KMS-11 (cell line): ENCODE data around the gene NR1I2.

ENCODE experiments used
- H2AFZ ChIP-seq: fragments of 200-600 bp; sonication (generic); 2 replicates; pipeline ENCODE4 v1.6.1; 2016; ENCODE audit warnings: antibody characterized with exemption, mixed run types, low read depth
- H3K27ac ChIP-seq: fragments of 200-600 bp; sonication (generic); 2 replicates; pipeline ENCODE4 v1.6.1; 2016; ENCODE audit warnings: mild to moderate bottlenecking, mixed run types
- H3K27me3 ChIP-seq: fragments of 200-600 bp; sonication (generic); 2 replicates; pipeline ENCODE4 v1.6.1; 2017; ENCODE audit warnings: mild to moderate bottlenecking, low read depth, mixed run types, moderate library complexity; ENCODE audit not compliant: insufficient read depth
- H3K36me3 ChIP-seq: fragments of 200-600 bp; sonication (generic); 2 replicates; pipeline ENCODE4 v1.6.1; 2017; ENCODE audit warnings: mild to moderate bottlenecking, mixed run types; ENCODE audit not compliant: insufficient read depth
- H3K4me1 ChIP-seq: fragments of 200-600 bp; sonication (generic); 2 replicates; pipeline ENCODE4 v1.6.1; 2016; ENCODE audit warnings: mild to moderate bottlenecking, low read depth, mixed run types; ENCODE audit not compliant: poor library complexity, severe bottlenecking
- H3K4me2 ChIP-seq: fragments of 200-600 bp; sonication (generic); 2 replicates; pipeline ENCODE4 v1.7.0; 2016; ENCODE audit warnings: mild to moderate bottlenecking, mixed run types
- H3K4me3 ChIP-seq: fragments of 200-600 bp; sonication (generic); IDR thresholded peaks from 2 replicates; pipeline ENCODE4 v1.6.1; 2017; ENCODE audit warnings: low read depth, low read length, mixed read lengths; ENCODE audit not compliant: insufficient read depth
- H3K79me2 ChIP-seq: fragments of 200-600 bp; sonication (generic); 2 replicates; pipeline ENCODE4 v1.6.1; 2016; ENCODE audit warnings: low read depth, mixed run types; ENCODE audit not compliant: insufficient read depth
- H3K9ac ChIP-seq: fragments of 200-600 bp; sonication (generic); 2 replicates; pipeline ENCODE4 v1.6.1; 2016; ENCODE audit warnings: mild to moderate bottlenecking, mixed run types
- H4K20me1 ChIP-seq: fragments of 200-600 bp; sonication (generic); 2 replicates; pipeline ENCODE4 v1.6.1; 2016; ENCODE audit warnings: mild to moderate bottlenecking, mixed run types; ENCODE audit not compliant: insufficient read depth
- CTCF ChIP-seq: fragments of 200-600 bp; sonication (generic); conservative IDR thresholded peaks from 2 replicates; pipeline ENCODE4 v1.6.1; 2017; ENCODE audit warnings: low read depth, mild to moderate bottlenecking, antibody characterized with exemption, low read length, moderate library complexity, mixed read lengths

Gene NR1I2

GRCh38 chr3:119781330-119782198 lies at the start of gene NR1I2:
Gene NR1I2, plus strand, starts transcription at chr3:119782101.
- no peak within 1 kb of the TSS for H2AFZ ChIP-seq

GRCh38 chr3:119733812-119734211 lies 48.1 kb upstream of the NR1I2 start:
- H3K4me2 ChIP-seq = no peak overlapping the region

More at GRCh38 chr3:119781330-119782198, at the start of gene NR1I2:
- H3K27me3 ChIP-seq = no peaks in the 10 kb centered on the region
- no peak within 1 kb of the TSS for H3K9ac ChIP-seq
- H3K4me3 ChIP-seq = no peak within 1 kb of the TSS
- no peaks in the 10 kb centered on the region for H4K20me1 ChIP-seq
- H3K4me1 ChIP-seq = peaks cover 12% of the 10 kb centered on the region
- no peaks in the 10 kb centered on the region for H3K36me3 ChIP-seq
- TF ChIP-seq CTCF = no peak
- H3K4me2 ChIP-seq = no peak within 1 kb of the TSS
- H3K27ac ChIP-seq = no peak within 1 kb of the TSS
- H3K79me2 ChIP-seq = no peaks in the 10 kb centered on the region

GRCh38 chr3:119738741-119739140 lies 43.2 kb upstream of the NR1I2 start:
- no peak overlapping the region for H3K27ac ChIP-seq
- no peak overlapping the region for H3K9ac ChIP-seq
- no peak overlapping the region for H3K4me3 ChIP-seq
- no peak overlapping the region for H3K4me2 ChIP-seq
- no peaks in the 10 kb centered on the region for H3K36me3 ChIP-seq
- TF ChIP-seq CTCF = no peak
- H4K20me1 ChIP-seq = no peaks in the 10 kb centered on the region
- no peak overlapping the region for H2AFZ ChIP-seq
- H3K79me2 ChIP-seq = no peaks in the 10 kb centered on the region
- no peaks in the 10 kb centered on the region for H3K27me3 ChIP-seq
- no peaks in the 10 kb centered on the region for H3K4me1 ChIP-seq

More at GRCh38 chr3:119733812-119734211, 48.1 kb upstream of the NR1I2 start:
- H3K36me3 ChIP-seq = no peaks in the 10 kb centered on the region
- no peaks in the 10 kb centered on the region for H3K27me3 ChIP-seq
- H3K27ac ChIP-seq = no peak overlapping the region
- H3K4me3 ChIP-seq = no peak overlapping the region
- H3K4me1 ChIP-seq = no peaks in the 10 kb centered on the region
- no peak overlapping the region for H2AFZ ChIP-seq
- no peak for TF ChIP-seq CTCF
- no peaks in the 10 kb centered on the region for H4K20me1 ChIP-seq
- no peak overlapping the region for H3K9ac ChIP-seq
- H3K79me2 ChIP-seq = no peaks in the 10 kb centered on the region

GRCh38 chr3:119741657-119742590 lies 40.0 kb upstream of the NR1I2 start:
- Histone ChIP-seq H3K79me2 (no peaks in the 10 kb centered on the region), H3K4me2 (no peak overlapping the region), H3K4me1 (peaks cover 17% of the 10 kb centered on the region), H3K27me3 (no peaks in the 10 kb centered on the region), H2AFZ (no peak overlapping the region), H3K36me3 (no peaks in the 10 kb centered on the region), H3K27ac (no peak overlapping the region), H3K9ac (no peak overlapping the region), H4K20me1 (no peaks in the 10 kb centered on the region), H3K4me3 (no peak overlapping the region)
- no peak for TF ChIP-seq CTCF
